ENCODE results near the gene APOB.

APOB gene

DNA sequence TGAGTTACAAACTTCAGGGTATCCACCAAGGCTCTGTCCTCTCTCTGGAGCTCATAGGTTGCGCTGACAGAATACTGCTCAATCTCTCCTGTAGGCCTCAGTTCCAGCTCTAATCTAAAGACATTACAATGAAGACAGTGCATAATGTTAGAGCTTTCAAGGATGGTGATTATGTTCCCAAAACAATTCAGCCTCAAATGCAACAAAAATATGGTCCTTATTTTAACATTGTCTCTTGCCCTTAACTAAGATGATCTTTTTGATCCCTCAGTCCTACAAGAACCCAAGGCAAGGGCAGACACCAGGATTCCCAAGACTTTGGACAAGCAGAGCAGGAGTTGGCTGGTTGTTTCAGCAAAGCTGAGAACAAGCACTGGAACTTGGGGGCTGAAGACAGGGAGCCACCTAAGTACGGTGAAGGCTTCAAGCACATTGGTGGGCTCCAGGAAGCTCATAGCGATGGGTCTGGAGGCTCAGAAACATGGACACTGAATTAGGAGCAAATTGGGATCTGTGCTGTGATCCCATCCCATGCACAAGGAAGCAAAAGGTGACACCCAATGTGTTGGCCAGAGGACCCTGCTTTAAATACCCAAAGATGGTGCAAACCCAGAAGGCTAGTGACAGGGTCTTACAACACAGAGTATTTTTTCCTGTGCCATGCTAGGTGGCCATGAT is 24.7 kb downstream of the APOB start:
- H3K4me3 ChIP-seq (ENCODE audit: low read depth, low read length), result no peak overlapping the region
- TF ChIP-seq, protein P1, sequence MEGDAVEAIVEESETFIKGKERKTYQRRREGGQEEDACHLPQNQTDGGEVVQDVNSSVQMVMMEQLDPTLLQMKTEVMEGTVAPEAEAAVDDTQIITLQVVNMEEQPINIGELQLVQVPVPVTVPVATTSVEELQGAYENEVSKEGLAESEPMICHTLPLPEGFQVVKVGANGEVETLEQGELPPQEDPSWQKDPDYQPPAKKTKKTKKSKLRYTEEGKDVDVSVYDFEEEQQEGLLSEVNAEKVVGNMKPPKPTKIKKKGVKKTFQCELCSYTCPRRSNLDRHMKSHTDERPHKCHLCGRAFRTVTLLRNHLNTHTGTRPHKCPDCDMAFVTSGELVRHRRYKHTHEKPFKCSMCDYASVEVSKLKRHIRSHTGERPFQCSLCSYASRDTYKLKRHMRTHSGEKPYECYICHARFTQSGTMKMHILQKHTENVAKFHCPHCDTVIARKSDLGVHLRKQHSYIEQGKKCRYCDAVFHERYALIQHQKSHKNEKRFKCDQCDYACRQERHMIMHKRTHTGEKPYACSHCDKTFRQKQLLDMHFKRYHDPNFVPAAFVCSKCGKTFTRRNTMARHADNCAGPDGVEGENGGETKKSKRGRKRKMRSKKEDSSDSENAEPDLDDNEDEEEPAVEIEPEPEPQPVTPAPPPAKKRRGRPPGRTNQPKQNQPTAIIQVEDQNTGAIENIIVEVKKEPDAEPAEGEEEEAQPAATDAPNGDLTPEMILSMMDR (IDR thresholded peaks at IDR 0.05; ENCODE audit: low read depth, low read length, missing control alignments), result no peak
- no peak overlapping the region for H3K27ac ChIP-seq
- in situ Hi-C loops (cut with HindIII; ENCODE audit: low pct_ligation_motif_present, low sequenced_read_pairs), result no loop called here
- H3K36me3 ChIP-seq (replicated peaks), result no peaks in the 10 kb centered on the region
- no peaks in the 10 kb centered on the region for H3K27me3 ChIP-seq (replicated peaks)
- no peak for DNase-seq

DNA sequence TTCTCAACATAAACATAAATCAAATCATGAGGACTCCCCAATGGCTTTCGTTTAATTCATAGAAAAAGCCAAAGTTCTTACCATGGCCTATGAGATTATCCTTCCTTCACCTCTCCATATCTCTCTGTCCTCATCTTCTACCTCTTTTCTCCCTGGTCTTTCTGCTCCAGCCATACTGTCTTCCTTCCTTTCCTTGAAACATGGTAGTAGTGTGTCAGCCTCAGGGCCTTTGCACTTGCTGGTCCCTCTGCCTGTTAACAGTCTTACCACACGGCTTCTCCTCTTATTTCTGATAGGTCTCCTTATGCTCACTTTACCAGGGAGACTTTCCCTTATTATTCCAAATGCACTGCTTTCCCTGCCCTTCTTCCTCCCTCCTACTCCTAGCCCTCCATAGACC is 25.6 kb downstream of the APOB start:
- no peak for DNase-seq
- Histone ChIP-seq H3K27me3 (replicated peaks) (no peaks in the 10 kb centered on the region), H3K27ac (no peak overlapping the region), H3K4me3 (ENCODE audit: low read depth, low read length) (no peak overlapping the region), H3K36me3 (replicated peaks) (no peaks in the 10 kb centered on the region)
- in situ Hi-C loops (cut with HindIII; ENCODE audit: low pct_ligation_motif_present, low sequenced_read_pairs), result no loop called here
- TF ChIP-seq, protein P1 (IDR thresholded peaks at IDR 0.05; ENCODE audit: low read depth, low read length, missing control alignments), result no peak

DNA sequence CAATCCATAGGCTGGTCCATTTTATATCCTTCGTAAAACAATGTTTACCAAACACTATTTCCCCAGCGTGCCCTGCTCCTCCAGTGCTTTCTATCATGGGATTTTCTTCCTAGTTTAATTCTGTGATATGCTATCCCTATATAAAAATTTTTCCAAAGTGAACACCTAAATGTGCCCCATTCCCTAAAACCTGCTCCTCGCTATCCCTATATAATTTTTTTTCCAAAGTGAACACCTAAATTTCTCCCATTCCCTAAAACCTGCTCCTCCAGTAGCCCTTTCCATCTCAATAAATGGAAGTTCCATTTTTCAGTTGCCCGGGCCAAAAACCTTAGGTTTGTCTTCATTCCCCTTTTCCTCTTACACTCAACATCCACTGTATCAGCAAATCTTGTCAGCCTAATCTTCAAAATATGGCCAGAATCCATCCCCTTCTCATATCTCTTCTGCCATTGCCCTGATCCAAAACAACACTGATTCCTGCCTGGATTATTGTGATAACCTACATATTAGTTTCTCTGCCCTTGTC is 26.1 kb downstream of the APOB start:
- TF ChIP-seq, protein P1 (IDR thresholded peaks at IDR 0.05; ENCODE audit: low read depth, low read length, missing control alignments), result no peak
- Histone ChIP-seq H3K36me3 (replicated peaks) (no peaks in the 10 kb centered on the region), H3K4me3 (ENCODE audit: low read depth, low read length) (no peak overlapping the region), H3K27me3 (replicated peaks) (no peaks in the 10 kb centered on the region), H3K27ac (no peak overlapping the region)
- no peak for DNase-seq
- in situ Hi-C loops (cut with HindIII; ENCODE audit: low pct_ligation_motif_present, low sequenced_read_pairs), result no loop called here

DNA sequence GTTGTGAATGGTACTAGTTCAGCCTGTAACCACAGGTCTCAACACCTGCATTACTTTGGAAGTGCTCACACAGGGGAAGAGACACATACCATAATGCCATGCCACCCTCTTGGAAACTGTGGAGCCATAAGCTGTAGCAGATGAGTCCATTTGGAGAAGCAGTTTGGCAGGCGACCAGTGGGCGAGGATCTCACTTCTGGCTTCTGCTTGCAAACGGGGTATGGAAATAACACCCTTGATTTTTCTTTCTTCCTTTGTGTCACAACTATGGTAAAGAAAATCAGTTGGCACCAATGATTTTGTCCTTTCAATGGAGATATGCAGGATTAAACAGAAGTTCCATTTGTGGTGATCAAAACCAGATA is 28.6 kb downstream of the APOB start:
- no peak for DNase-seq
- TF ChIP-seq, protein P1 (IDR thresholded peaks at IDR 0.05; ENCODE audit: low read depth, low read length, missing control alignments), result no peak
- Histone ChIP-seq H3K4me3 (ENCODE audit: low read depth, low read length) (no peak overlapping the region), H3K27ac (no peak overlapping the region), H3K27me3 (replicated peaks) (no peaks in the 10 kb centered on the region), H3K36me3 (replicated peaks) (no peaks in the 10 kb centered on the region)
- in situ Hi-C loops (cut with HindIII; ENCODE audit: low pct_ligation_motif_present, low sequenced_read_pairs), result no loop called here

DNA sequence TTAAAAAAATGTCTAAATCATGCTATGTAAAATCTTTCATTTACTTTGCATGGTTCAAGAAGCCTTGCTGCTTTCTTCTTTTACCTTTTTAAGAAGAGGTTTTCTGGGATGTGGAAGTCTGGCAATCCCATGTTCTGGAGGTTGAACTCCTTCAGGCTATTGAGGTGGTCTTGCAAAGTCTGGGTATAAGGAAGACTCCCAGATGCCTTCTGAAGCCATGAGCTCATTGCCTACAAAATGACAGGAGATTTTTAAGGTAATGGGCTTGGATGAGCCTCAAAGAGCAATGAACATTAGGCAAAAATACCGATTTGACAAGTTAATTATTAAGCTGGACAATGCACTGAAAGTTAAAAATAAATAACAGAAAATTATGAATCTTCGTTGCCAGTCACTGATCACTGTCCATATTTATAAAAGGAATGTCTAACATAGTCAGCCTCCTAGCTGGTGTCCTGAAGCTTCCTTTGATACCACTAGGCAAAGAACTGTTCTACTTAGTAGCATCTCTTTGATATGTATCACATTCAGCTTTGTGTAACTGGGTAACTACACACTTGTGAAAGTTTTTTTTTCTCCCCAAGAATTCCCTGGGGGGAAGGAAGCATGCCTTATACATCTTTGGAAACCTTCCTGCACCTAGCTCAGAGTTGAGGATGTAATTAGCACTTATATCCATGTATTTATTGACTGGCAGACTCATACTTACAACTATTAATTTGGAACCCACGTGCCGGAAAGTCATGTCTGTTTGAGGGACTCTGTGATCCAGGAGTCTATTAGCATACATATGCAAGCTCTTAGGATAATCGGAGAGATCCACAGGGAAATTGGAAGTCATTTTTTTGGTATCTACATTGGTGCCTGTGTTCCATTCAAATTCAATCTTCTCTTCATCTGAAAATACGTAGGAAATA is 29.3 kb downstream of the APOB start:
- Histone ChIP-seq H3K27me3 (replicated peaks) (no peaks in the 10 kb centered on the region), H3K36me3 (replicated peaks) (no peaks in the 10 kb centered on the region), H3K4me3 (ENCODE audit: low read depth, low read length) (no peak overlapping the region), H3K27ac (no peak overlapping the region)
- DNase-seq, result no peak
- TF ChIP-seq, protein P1 (IDR thresholded peaks at IDR 0.05; ENCODE audit: low read depth, low read length, missing control alignments), result no peak
- in situ Hi-C loops (cut with HindIII; ENCODE audit: low pct_ligation_motif_present, low sequenced_read_pairs), result no loop called here

All from brain microvascular endothelial cell (primary cell).